GM18498 (cell line): ENCODE measurements around the gene PANK4.

Experiments used
- ATAC-seq: cut with Tn5 transposase; IDR thresholded peaks from one replicate; pipeline ENCODE4 v1.9.1; 2021; ENCODE audit warnings: mild to moderate bottlenecking, moderate library complexity; ENCODE audit not compliant: unreplicated experiment

PANK4 gene

GRCh38 chr1:2501041-2501819, 25.2 kb downstream of the PANK4 start:
- ATAC-seq, result no peak

- ATAC-seq, result no peak
Observed at GRCh38 chr1:2499986-2500596, 26.3 kb downstream of the PANK4 start.

GRCh38 chr1:2499260-2499659, 27.1 kb downstream of the PANK4 start:
- no peak for ATAC-seq

GRCh38 chr1:2498648-2499047, 27.7 kb downstream of the PANK4 start:
- no peak for ATAC-seq

- no peak for ATAC-seq
Observed at GRCh38 chr1:2497891-2498290, 28.5 kb downstream of the PANK4 start.

GRCh38 chr1:2496746-2497145, 29.6 kb downstream of the PANK4 start:
- no peak for ATAC-seq

- no peak for ATAC-seq
Observed at GRCh38 chr1:2496087-2496622, 30.2 kb downstream of the PANK4 start.

- no peak for ATAC-seq
Observed at GRCh38 chr1:2495546-2495945, 30.9 kb downstream of the PANK4 start.

GRCh38 chr1:2495026-2495425, 31.4 kb downstream of the PANK4 start:
- no peak for ATAC-seq

GRCh38 chr1:2494323-2494693, 32.1 kb downstream of the PANK4 start:
- ATAC-seq, result no peak

GRCh38 chr1:2493691-2494322, 32.6 kb downstream of the PANK4 start:
- no peak for ATAC-seq

GRCh38 chr1:2493218-2493617, 33.2 kb downstream of the PANK4 start:
- ATAC-seq, result no peak

GRCh38 chr1:2492091-2492490, 34.3 kb downstream of the PANK4 start:
- no peak for ATAC-seq

- ATAC-seq, result no peak
Observed at GRCh38 chr1:2489615-2490014, 36.8 kb downstream of the PANK4 start.

- ATAC-seq, result no peak
Observed at GRCh38 chr1:2488688-2489087, 37.7 kb downstream of the PANK4 start.

- ATAC-seq, result no peak
Observed at GRCh38 chr1:2486558-2486957, 39.8 kb downstream of the PANK4 start.

- ATAC-seq, result no peak
Observed at GRCh38 chr1:2486041-2486440, 40.4 kb downstream of the PANK4 start.

GRCh38 chr1:2483970-2484369, 42.4 kb downstream of the PANK4 start:
- no peak for ATAC-seq

GRCh38 chr1:2483026-2483425, 43.4 kb downstream of the PANK4 start:
- no peak for ATAC-seq

GRCh38 chr1:2482588-2482987, 43.8 kb downstream of the PANK4 start:
- ATAC-seq, result no peak

GRCh38 chr1:2481885-2482284, 44.5 kb downstream of the PANK4 start:
- ATAC-seq, result no peak

GRCh38 chr1:2480986-2481364, 45.4 kb downstream of the PANK4 start:
- no peak for ATAC-seq
